Caco-2 (cell line): ENCODE data around the gene TARS3. TPM values are rescaled to one million over a fixed set of nuclear protein-coding genes. Genes with fewer than 3 reads are reported as not detected.

Experiments
- BruUV-seq: library from RNA; stranded (reverse); fragments of 400-500 nt; replicated peaks from 2 replicates; lab custom pipeline; 2021; lab: Mats Ljungman, UMichigan
- CTCF ChIA-PET: fragments of 300-600 bp; sonication (Branson Sonifier 250); formaldehyde crosslinking; loops from one replicate; lab custom pipeline; 2022; ENCODE audit warnings: antibody characterized with exemption; lab: Charles Lee
- POLR2A ChIA-PET: fragments of 300-600 bp; sonication (Branson Sonifier 250); formaldehyde crosslinking; loops from one replicate; lab custom pipeline; 2022; ENCODE audit warnings: antibody characterized with exemption; lab: Charles Lee
- DNase-seq, 2 experiments: peaks; one replicate each; pipeline versions ENCODE4 v3.0.0 to v3.0.0-alpha.2; 2020 to 2022
- H3K27me3 ChIP-seq: replicated peaks from 2 replicates; pipeline ENCODE4 v1.6.0; 2011; ENCODE audit warnings: low read length; ENCODE audit not compliant: control insufficient read depth, insufficient read depth
- H3K36me3 ChIP-seq: 2 replicates; pipeline ENCODE4 v1.5.1; 2011; ENCODE audit warnings: low read length; ENCODE audit not compliant: control insufficient read depth, insufficient read depth
- H3K4me1 ChIP-seq: fragments of 250-450 bp; sonication (Bioruptor Pico); 2 replicates; pipeline ENCODE4 v1.5.1; 2020; ENCODE audit warnings: mild to moderate bottlenecking
- H3K4me3 ChIP-seq: 2 replicates; pipeline ENCODE4 v1.5.1; 2011; ENCODE audit warnings: low read depth, mild to moderate bottlenecking, control low read depth, low read length
- H3K9me3 ChIP-seq: fragments of 250-450 bp; sonication (Bioruptor Pico); 2 replicates; pipeline ENCODE4 v1.5.1; 2020; ENCODE audit warnings: mild to moderate bottlenecking, moderate library complexity
- H3K27ac Mint-ChIP-seq: one replicate; pipeline ENCODE4 v1.8.0; 2022; ENCODE audit warnings: mixed read lengths; ENCODE audit not compliant: unreplicated experiment
- H3K27me3 Mint-ChIP-seq: one replicate; pipeline ENCODE4 v1.8.0; 2022; ENCODE audit warnings: mixed read lengths; ENCODE audit not compliant: insufficient read depth, unreplicated experiment
- H3K36me3 Mint-ChIP-seq: one replicate; pipeline ENCODE4 v1.8.0; 2022; ENCODE audit warnings: mild to moderate bottlenecking, mixed read lengths; ENCODE audit not compliant: insufficient read depth, unreplicated experiment
- H3K4me1 Mint-ChIP-seq: one replicate; pipeline ENCODE4 v1.8.0; 2022; ENCODE audit warnings: low read depth, mixed read lengths; ENCODE audit not compliant: unreplicated experiment
- H3K4me3 Mint-ChIP-seq: one replicate; pipeline ENCODE4 v1.8.0; 2022; ENCODE audit warnings: mild to moderate bottlenecking, moderate library complexity, mixed read lengths; ENCODE audit not compliant: unreplicated experiment
- H3K9me3 Mint-ChIP-seq: one replicate; pipeline ENCODE4 v1.8.0; 2022; ENCODE audit warnings: mixed read lengths; ENCODE audit not compliant: unreplicated experiment
- CTCF ChIP-seq, 2 experiments: fragments of 200-600 bp in 1 of 2; IDR thresholded peaks; 1 replicate in 1 of 2; 2 replicates in 1 of 2; pipeline versions ENCODE4 v1.5.1 to v1.8.0; 2011 to 2022; ENCODE audit warnings: antibody characterized with exemption in 1 of 2, control low read depth in 1 of 2, inconsistent platforms in 1 of 2, low read depth in 1 of 2, low read length in 1 of 2, mild to moderate bottlenecking in 1 of 2, moderate library complexity in 1 of 2; ENCODE audit not compliant: insufficient read depth in 1 of 2, severe bottlenecking in 1 of 2, unreplicated experiment in 1 of 2
- intact Hi-C: fragments of 100-400 bp; cut with micrococcal nuclease; formaldehyde crosslinking; loops from one replicate; pipeline ENCODE4 v1.10.0; 2022; ENCODE audit not compliant: unreplicated experiment
- total RNA-seq: library from RNA; stranded (reverse); gene quantifications from 2 replicates; pipeline ENCODE4 v1.2.3, GENCODE V29; 2022

TARS3 gene
- total RNA-seq, 1 experiment from 2014 or later, result 9.8 TPM

GRCh38 chr15:101619615-101619865 is 104.7 kb downstream of the TARS3 start:
- peaks cover 14% of the 10 kb centered on the region for H3K4me1 Mint-ChIP-seq
- H3K36me3 ChIP-seq, result no peaks in the 10 kb centered on the region
- no peaks in the 10 kb centered on the region for H3K27me3 ChIP-seq
- peaks cover 7% of the 10 kb centered on the region; the same call in 1 of the 2 replicates for H3K4me1 ChIP-seq
- H3K27ac Mint-ChIP-seq, result no peak overlapping the region
- CTCF ChIA-PET, result no interaction called here
- H3K4me3 Mint-ChIP-seq, result no peak overlapping the region
- DNase-seq, result no peak
- TF ChIP-seq CTCF (IDR thresholded peaks at IDR 0.05; ENCODE audit: insufficient read depth in 1 of 2, low read depth in 1 of 2, low read length in 1 of 2, severe bottlenecking in 1 of 2, unreplicated experiment in 1 of 2), result no peak
- H3K36me3 Mint-ChIP-seq, result peaks cover 6% of the 10 kb centered on the region
- intact Hi-C loops, result no loop called here
- no peaks in the 10 kb centered on the region for H3K9me3 ChIP-seq
- no TSS peak for BruUV-seq
- POLR2A ChIA-PET, result no interaction called here
- H3K9me3 Mint-ChIP-seq, result peaks cover 12% of the 10 kb centered on the region
- no peaks in the 10 kb centered on the region for H3K27me3 Mint-ChIP-seq
- no peak overlapping the region for H3K4me3 ChIP-seq

DNA sequence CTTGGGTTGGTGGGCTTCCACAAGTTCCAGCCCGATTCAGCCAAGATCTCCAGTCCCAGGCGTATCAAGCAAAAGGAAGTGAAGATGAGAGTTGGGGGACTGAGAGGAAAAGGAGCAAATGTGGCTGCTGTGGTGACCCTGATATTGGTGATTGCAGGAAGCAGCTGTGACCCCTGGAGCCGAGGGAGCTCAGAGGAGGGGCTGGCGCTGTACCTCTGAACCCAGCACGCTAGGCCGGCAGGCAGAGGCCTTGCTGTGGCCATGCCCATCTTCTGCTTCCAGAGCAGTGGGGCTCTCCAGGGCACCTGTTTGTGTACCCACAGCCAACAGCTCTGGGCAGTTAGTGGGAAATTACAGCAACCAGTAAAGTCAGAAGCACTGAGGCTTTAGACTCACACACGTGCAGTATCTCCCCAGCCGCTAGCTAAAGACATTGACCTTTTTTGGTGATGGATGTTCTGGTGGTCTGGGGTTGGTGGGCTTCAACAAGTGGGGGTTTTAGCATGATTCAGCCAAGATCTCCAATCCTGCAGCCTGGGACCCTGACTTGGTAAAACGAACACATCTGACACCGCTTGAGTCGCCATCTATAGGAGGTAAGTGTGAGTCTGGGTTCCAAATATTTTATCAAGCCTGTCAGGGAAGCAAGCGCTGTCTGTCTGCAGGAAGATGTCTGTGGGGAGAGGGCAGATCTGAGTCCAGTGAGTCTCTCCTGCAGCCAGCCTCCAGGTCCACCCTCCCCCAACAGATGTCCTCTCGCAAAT is 105.2 kb downstream of the TARS3 start:
- H3K4me3 ChIP-seq, result no peak overlapping the region
- Mint-ChIP-seq H3K4me3 (no peak overlapping the region), H3K36me3 (peaks cover 6% of the 10 kb centered on the region), H3K9me3 (peaks cover 12% of the 10 kb centered on the region), H3K4me1 (peaks cover 14% of the 10 kb centered on the region), H3K27ac (no peak overlapping the region), H3K27me3 (no peaks in the 10 kb centered on the region)
- H3K36me3 ChIP-seq, result no peaks in the 10 kb centered on the region
- DNase-seq, result no peak
- POLR2A ChIA-PET, result no interaction called here
- H3K27me3 ChIP-seq, result no peaks in the 10 kb centered on the region
- BruUV-seq, result no TSS peak
- TF ChIP-seq CTCF (IDR thresholded peaks at IDR 0.05; ENCODE audit: insufficient read depth in 1 of 2, low read depth in 1 of 2, low read length in 1 of 2, severe bottlenecking in 1 of 2, unreplicated experiment in 1 of 2), result no peak
- peaks cover 7% of the 10 kb centered on the region; the same call in 1 of the 2 replicates for H3K4me1 ChIP-seq
- no peaks in the 10 kb centered on the region for H3K9me3 ChIP-seq
- CTCF ChIA-PET, result no interaction called here
- intact Hi-C loops, result no loop called here

DNA sequence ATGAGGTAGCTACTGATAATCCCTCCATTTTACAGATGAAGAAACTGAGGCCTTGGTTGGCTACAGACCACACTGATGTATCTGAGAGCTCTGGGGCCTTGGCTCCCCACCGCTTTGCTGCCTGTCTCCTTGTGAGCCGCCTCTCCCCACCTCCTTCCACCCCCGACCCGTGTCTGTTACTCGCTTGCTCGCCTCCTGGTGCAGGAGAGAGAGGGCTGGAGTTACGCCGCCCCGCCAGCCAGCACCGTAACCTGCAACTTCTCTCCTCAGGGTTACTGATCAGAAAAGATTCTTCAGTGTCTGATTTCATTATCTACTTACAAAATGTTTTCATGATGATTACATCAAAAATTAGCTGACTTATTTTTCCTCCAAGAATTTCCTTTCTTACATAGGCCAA is 106.2 kb downstream of the TARS3 start:
- Mint-ChIP-seq H3K4me3 (no peak overlapping the region), H3K4me1 (peaks cover 14% of the 10 kb centered on the region), H3K27ac (no peak overlapping the region), H3K36me3 (peaks cover 6% of the 10 kb centered on the region), H3K9me3 (peaks cover 3% of the 10 kb centered on the region), H3K27me3 (no peaks in the 10 kb centered on the region)
- H3K4me1 ChIP-seq, result peaks cover 7% of the 10 kb centered on the region; the same call in 1 of the 2 replicates
- intact Hi-C loops, result no loop called here
- no peaks in the 10 kb centered on the region for H3K9me3 ChIP-seq
- H3K4me3 ChIP-seq, result no peak overlapping the region
- no peak for DNase-seq
- POLR2A ChIA-PET, result no interaction called here
- no peaks in the 10 kb centered on the region for H3K36me3 ChIP-seq
- no TSS peak for BruUV-seq
- no peaks in the 10 kb centered on the region for H3K27me3 ChIP-seq
- CTCF ChIA-PET, result no interaction called here
- no peak for TF ChIP-seq CTCF (IDR thresholded peaks at IDR 0.05; ENCODE audit: insufficient read depth in 1 of 2, low read depth in 1 of 2, low read length in 1 of 2, severe bottlenecking in 1 of 2, unreplicated experiment in 1 of 2)
